GM21717 (cell line): ENCODE results near the gene CA10.

Source experiments
- ATAC-seq: cut with Tn5 transposase; IDR thresholded peaks from one replicate; pipeline ENCODE4 v1.9.1; 2021; ENCODE audit warnings: mild to moderate bottlenecking, moderate library complexity; ENCODE audit not compliant: unreplicated experiment

Gene CA10

DNA sequence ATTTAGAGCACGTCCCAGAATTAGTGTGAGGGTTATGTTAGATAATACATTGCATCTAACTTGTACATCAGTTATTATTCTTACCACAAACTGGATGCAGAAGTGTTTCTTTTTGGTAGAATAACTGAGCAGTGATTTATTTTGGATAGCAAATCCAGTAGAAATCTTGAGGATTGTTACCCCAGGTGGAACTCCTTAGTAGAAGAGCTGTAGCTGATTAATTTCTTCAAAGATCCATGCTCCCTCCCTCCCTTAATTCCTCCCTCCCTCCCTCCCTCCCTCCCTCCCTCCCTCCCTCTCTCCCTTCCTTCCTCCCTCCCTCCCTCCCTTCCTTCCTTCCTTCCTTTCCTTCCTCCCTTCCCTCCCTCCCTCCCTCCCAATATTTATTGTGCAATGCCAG, 337.7 kb downstream of the CA10 start:
- no peak for ATAC-seq

DNA sequence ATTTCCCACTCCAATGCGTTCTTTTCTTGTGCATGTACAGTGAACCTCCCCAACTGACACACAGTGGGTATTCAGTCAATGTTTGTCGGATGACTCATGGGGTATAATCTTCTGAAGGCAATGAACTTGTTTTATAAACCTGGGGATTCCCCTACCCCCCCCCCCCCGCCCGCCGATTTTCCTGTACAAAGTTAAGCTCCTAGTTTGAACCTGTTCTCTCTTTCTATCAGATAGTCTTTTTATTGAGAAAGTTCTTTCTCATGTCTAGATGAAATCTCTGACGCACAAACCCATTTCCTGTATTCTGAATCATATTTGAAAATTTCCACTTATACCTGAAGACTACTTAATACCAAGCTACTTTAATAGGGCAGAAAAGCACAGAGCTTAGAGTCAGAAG, 338.3 kb downstream of the CA10 start:
- no peak for ATAC-seq

DNA sequence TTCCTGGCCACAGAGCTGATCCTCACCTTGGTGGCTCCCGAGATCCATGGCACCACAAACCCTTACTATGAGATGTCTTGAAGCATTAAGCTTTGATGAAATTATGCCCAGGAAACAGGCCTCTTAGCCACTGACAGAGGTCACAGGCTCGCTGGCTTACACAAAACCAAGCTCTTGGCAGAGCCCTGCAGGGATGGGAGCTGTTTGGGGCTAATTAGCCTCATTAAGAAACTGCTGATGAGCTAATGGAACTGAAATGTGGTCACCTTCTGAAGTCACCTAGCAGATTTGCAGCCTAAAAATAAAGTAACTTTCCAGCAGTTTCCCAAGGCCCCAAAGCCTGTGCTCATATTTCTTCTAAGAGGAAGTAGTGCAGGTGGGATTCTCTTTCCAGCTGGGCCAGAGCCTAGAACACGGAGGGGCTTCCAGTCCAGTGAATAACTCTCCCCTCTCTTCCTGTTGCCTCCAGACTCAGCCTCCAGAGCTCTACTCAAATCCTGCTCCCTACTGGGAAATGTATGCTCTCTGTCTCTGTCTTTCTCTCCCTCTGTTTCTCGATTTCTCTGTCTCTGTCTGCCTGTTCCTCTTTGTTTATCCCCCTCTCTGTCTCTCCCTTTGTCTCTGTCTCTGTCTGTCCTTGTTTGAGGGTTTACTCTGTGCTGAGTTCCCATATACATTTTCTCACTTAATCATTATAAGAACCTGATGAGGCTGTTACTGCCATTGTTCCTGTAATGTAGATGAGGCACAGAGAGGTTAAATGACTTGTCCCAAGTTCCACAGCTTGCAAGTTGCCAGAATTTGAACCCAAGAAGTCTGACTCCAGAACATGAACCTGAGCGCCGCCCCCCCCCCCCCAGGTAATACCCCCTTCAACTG, 338.9 kb downstream of the CA10 start:
- no peak for ATAC-seq

DNA sequence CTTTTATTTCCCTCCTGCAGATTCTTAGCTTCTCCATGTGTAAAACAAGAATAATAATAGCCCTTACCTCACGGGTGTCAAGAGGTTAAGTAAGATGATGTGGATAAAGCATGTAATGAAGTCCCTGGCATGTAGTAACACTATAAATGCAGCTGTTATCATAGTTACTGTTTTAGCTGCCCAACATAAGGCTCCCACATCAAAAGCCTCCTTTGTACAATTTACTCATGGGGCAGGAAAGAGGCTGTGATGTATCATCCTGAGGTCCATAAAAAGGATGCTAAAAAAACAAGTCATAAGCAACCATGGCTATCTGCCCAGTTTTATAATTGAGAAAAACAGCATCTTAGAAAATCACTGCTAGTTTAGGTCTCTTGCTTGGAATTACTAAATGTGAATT, 339.7 kb downstream of the CA10 start:
- ATAC-seq: no peak

DNA sequence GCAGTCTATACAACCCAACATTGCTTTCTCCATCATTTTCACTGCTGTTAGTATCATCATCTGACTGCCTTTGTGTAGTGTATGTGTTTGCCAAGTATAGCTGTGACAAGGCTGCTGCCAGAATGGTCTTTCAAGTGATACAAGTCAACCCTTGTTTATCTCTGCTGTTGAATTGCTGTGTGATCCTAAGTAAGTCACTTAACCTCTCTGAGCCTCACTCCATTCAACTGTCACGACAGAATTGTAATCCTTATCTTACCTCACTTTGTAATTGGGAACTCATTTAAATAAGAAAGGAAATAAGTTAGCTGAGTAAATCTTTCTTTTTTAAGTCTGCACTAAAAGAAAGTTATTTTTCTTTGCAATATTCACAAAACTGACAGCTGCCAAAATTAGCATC, 340.6 kb downstream of the CA10 start:
- ATAC-seq: no peak

DNA sequence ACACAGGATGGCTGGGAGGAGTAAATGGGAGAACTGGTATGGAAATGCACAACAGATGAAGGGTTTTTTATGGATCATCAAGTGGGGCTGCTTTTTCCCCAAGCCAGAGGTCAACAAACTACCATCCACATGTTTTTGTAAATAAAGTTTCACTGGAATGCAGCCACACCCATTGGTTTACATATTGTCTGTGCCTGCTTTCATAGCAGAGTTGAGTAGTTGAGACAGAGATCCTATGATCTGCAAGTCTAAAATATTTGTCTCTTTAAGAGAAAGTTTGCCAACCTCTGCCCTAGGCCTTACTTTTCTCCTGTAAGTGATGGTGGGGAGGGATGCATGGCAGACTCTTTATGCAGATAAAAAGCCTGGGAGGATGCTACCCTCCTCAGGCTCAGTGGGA, 341.4 kb downstream of the CA10 start:
- ATAC-seq: no peak

DNA sequence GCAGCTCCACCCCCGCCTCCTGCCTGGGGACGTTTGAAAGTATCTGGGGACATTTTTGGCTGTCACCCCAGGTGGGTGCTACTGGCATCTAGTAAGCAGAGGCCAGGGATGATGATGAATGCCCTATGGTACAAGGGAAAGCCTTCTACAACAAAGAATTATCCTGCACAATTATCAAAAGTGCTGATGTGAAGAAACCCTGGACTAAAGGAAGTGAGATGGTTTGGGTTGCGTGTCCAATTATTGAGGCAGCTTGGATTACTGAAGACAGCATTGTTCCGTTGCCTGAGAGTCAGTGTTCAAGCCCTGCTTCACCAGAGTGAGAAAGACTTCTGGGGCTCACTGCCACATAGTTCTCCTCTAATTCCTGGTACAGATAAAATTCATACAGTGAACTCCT, 343.4 kb downstream of the CA10 start:
- ATAC-seq: no peak

DNA sequence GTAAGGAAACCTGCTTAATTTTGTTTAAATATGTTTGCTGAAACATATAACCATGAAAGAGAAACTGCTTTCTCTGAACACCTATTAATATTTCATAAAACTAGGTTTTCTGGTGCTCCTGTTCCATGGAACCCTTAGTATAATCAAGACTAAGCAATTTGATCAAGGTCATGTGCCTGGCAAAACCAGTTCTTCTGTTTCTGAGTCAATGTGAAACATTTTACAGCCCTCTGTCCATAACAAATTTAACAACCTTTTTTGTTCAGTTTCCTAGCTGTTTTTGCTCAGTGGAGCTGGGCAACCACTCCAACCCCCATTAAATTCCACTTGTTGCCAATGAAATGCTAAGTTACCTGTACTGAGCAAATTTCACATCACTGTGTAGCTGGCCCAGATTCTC, 344.0 kb downstream of the CA10 start:
- ATAC-seq: no peak

DNA sequence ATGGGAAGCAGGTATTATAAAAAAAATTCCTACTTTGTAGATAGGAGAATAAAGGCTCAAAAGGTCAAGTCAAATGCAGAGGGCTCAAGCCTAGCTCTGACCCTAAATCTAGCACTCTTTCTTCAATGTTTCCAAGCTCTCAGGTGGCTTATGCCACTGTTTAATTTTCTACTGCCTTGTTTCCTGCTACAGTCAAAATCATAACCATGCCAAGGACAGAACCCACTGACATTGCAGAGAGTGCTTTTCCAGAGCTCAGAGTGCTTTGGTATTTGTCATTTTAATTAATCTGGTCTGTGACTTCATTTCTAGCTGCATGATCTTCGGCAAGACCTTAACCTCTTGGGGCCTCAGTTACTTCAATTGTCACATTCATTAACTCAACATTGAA, 344.7 kb downstream of the CA10 start:
- no peak for ATAC-seq

DNA sequence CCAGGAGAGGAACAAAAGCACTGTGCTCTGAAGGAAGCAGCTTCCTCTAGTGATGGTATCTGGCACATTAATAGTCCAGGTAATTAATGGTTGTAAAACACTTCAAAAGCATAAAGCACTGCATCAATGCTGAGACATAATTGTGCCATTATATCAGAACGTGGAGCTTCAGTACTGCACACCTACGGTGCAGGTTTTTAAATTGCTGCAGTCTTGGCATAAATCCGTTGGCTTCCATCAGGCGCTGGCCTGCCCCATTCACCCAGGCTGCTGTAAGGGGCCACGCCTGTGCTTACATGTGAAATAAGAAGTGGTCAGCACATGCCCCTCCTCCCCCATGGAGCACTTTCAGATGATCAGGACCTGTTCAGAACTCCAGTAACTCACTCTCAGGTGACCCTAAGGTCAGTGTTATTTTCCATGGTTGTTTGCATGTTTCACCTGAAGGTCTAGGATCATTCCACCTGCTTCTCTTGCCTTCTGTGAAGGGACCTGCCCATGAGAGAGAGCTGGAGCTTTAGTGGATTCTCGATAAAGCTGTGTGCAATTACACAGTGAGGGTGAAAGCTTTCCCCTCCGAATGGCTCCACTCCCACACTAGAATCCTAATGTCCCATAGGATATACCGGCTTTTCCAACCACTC, 345.3 kb downstream of the CA10 start:
- ATAC-seq: no peak

DNA sequence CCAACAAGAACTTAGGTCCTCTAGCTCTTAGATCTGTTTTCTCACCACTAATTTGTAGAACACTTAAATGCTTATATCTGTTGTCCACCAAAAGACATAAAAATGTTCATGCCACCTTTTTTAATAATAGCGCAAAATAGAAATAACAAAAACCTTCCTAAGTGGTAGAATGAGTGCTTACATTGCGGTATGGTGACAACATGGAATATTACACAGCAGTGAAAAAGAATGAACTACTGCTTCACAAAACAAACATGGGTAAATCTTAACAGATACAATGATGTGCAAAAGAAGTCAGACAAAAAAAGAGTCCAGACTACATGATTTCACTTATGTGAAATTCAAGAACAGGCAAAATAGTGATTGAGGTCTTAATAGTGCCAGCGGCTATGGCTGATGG, 351.1 kb downstream of the CA10 start:
- ATAC-seq: no peak

DNA sequence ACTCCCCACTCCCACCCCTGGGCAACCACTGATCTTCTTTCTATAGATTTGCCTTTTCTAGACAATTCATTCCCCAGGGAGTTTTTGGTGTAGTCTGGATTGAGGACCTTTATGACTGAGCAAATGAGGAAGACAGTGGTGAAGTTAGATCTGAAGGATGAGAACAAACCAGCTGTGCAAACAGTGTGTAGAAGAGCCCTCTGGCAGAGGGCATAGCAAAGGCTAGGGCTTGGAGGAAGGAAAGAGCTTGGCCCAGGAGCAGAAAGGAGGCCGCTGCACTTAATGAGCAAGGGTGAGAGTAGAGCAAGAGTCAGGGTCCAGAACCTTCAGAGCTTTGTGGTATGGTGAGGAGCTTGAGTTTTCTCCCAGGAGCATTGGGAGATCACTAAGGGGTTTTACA, 352.7 kb downstream of the CA10 start:
- no peak for ATAC-seq

DNA sequence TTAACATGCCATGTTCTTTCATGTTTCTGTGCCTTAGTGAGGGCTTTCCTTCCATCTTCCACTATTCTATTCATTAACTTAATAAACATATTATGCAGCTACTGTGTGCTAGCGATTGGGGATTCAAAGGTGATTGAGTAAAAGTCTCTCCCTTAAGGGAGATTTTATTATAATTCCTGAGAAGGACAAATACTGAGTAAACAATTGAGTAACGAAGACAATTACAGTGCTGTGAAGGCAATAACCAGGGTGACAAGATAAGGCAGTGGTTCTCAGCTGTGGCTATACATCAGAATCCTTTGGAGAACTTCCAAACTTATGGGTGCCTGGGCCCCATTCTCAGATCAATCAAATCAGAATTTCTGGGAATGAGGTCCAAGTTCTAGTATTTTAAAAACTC, 353.3 kb downstream of the CA10 start:
- ATAC-seq: no peak

DNA sequence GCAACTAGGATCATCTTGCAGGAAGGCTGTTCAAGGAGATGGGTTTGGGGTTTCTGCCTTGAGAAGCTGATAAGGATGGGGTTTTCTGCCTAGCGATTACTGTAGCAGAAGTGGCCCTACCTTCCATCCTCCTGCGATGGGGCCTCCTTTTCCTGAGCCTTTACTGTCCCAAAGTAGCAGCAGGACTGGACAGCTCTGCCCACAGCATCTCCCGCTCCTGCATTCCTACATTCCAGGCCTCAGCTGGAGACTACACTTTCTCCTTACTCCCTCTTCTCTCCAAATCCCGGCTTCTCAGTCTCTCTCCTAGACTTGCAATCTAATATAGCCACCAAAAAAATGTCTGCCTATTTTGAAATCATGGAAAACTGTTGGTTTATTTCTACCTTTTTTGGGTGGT, 355.4 kb downstream of the CA10 start:
- no peak for ATAC-seq

DNA sequence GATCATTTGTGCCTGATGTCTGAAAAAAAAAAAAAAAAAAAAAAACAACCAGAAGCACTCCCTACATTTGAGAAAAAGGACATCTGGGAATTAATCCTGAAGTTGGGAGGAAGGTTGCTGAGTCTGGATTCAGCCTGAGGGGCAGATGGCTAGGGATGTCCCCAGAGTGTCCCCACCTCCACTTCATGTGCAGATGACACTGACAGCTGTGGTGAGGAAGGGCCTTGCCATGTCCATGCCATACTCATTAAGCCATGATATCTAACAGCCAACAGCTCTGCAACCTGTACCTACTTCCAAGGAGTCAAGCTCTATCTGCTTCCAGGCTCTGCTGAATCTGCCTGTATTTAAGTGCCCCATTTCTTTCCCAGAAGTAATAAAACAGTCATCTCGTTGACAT, 356.0 kb downstream of the CA10 start:
- ATAC-seq: no peak

DNA sequence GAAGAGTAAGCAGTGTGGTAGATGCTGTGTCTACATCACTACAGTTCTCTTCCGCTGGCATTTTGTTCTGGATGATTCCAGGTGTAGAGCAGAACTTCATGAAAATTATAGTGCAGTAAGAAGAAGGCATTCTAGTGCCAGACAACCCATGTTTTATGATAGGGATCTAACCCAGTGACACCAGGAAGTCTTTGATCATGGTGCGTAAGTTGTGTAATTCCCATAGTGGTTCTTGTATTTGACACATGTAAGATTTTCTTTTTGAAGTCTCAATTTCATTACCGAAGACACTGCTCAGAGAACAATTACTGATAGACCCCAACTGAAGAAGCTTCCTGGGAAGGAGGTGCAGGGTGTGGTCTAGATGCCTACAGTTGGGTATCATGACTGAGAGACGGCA, 356.9 kb downstream of the CA10 start:
- no peak for ATAC-seq

DNA sequence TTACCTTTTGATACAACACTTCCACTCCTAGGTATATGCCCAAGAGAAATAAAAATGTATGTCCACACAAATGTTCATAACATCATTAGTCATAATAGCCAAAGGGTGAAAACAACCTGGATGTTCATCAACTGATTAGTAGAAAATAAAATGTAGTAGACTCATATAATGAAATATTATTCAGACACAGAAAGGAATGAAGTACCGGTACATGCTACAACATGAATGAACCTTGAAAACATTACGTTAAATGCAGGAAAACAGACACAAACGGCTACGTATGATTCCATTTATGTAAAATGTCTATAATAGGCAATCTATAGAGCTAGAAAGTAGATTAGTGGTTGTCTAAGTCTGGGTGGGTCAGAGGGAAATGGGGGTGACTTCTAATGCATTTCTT, 358.5 kb downstream of the CA10 start:
- ATAC-seq: no peak

DNA sequence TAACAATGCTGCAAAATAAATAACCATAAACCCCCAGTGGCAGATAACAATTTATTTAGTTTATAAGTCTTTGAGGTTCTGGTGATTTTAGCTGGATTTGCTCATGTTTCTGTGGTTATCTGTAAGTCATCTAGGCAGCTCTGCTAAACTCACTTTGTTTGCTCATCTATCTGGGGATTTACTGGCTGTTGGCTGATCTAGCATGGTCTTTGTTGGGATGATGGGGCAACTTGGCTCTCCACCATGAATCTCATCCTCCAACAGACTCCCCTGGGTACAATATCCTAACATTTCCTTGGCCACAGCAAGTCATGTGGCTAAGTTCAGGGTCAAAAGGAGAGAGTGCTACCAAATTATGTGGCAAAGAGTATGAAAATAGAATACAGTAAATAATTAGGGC, 359.3 kb downstream of the CA10 start:
- ATAC-seq: no peak

DNA sequence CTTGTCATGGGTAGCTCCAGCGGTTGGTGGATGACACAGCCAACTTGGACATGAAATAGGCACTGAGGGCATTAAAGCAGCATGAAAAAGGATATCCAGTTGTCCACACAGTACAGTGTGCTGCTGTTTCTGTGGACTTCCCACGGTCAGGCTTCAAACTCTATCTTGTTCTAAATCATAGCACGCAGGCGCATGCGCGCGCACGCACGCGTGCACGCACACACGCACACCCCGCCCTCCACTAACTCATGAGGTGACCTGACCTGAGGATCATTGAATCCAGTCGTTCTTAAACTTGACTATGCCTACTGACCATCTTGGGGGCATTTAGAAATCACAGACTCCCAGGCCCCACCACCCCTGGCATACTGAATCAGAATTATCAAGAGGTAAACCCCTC, 361.4 kb downstream of the CA10 start:
- ATAC-seq: no peak

DNA sequence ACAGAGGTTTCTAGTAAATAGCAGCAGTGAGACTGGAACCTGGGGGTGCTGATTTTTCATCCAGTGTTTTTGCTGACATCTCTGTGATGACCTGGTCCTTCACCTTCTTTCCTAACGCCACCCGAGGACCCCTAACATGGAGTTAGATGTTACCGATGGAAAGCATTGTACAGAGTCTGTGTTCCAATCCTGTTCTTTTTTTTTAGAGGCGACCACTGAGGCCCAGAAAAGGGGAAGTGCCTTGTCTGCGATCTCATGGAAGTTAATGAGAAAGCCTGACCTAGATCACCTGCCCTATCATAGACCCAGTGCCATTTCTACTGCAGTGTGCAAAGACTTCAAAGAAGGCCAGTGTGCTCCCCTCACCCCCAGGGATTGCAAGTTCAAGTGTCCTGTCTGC, 362.5 kb downstream of the CA10 start:
- no peak for ATAC-seq

DNA sequence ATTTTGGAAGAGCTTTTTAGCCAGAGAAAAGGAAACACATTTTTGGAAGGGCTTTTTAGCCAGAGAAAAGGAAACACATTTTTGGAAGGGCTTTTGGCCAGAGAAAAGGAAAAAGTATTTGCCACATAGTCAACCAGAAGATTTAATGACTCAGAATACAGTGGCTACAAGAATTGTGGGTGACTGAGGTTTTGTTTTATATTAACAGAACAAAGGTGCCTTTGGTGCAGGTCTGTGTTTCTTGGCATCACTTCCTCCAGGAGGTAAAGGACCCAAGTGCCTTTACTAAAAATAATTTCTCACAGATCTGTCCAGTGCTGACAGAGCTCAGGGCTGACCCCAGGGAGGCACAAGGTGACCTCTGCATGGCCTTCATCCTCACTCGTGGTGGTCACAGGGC, 363.1 kb downstream of the CA10 start:
- ATAC-seq: no peak

DNA sequence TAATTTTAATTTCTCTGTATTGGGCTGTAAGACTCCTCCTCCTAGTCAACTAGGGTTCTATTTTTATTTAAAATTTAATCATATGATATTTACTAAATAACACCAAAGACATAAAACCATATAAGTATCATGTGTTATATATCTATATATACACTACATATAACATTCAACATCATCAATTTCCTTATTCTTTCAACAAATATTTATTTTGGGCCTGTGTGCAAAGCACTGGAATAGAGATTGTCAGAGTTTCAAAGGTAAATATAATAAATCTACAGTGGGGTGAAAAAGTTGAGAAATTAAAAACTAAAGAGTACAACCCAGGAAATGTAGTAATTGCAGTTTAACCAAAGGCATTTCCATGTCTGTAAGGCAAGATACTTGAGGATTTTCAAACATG, 364.0 kb downstream of the CA10 start:
- ATAC-seq: no peak

DNA sequence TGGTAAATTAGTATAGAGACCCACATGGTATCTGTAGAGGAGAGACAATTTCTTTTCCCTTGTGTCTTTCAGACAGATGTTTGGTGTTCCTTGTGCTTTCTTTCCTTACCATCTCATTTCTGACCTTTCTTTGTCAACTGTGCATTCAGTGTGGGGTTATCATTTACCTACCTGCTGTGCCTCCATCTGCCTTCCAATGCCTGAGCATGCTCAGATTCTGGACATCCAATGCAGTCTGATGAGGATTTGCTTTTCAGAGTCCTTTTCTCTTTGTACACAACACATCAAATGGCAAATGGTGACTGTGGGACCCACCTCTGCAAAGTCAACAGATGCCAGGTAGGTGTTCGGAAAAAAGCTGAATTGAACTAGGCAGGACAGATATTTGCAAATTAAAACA, 364.8 kb downstream of the CA10 start:
- no peak for ATAC-seq
